Measurements from ENCODE around the gene NSUN3.

GRCh38 chr3:94020293-94020692, 42.6 kb upstream of the NSUN3 start:
- TF ChIP-seq, protein P1, sequence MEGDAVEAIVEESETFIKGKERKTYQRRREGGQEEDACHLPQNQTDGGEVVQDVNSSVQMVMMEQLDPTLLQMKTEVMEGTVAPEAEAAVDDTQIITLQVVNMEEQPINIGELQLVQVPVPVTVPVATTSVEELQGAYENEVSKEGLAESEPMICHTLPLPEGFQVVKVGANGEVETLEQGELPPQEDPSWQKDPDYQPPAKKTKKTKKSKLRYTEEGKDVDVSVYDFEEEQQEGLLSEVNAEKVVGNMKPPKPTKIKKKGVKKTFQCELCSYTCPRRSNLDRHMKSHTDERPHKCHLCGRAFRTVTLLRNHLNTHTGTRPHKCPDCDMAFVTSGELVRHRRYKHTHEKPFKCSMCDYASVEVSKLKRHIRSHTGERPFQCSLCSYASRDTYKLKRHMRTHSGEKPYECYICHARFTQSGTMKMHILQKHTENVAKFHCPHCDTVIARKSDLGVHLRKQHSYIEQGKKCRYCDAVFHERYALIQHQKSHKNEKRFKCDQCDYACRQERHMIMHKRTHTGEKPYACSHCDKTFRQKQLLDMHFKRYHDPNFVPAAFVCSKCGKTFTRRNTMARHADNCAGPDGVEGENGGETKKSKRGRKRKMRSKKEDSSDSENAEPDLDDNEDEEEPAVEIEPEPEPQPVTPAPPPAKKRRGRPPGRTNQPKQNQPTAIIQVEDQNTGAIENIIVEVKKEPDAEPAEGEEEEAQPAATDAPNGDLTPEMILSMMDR (conservative IDR thresholded peaks at IDR 0.05; ENCODE audit: low read length) = no peak
- no peak for TF ChIP-seq EZH2phosphoT487 (IDR thresholded peaks at IDR 0.05; ENCODE audit: borderline replicate concordance, low read depth, low read length)
